Neural progenitor cell (in vitro differentiated cells): ENCODE data around the gene ANKS1B.

Source experiments
- CTCF ChIP-seq: fragments of 200-600 bp; sonication (generic); IDR thresholded peaks from 2 replicates; pipeline ENCODE4 v1.5.1; 2017; ENCODE audit warnings: antibody characterized with exemption, mild to moderate bottlenecking
- EZH2phosphoT487 ChIP-seq: fragments of 200-600 bp; sonication (generic); IDR thresholded peaks from 2 replicates; pipeline ENCODE4 v1.6.1; 2017; ENCODE audit warnings: antibody characterized with exemption

- TF ChIP-seq EZH2phosphoT487 (no peak), CTCF (peak; percentile 43)
These were observed 238.2 kb downstream of the ANKS1B start for GRCh38 chr12:99746538-99746937.
